MM.1S (cell line): ENCODE results near the gene SLC35F1.

Source experiments
- DNase-seq: peaks from one replicate; pipeline ENCODE4 v3.0.0-alpha.2; 2015
- H2AFZ ChIP-seq: fragments of 300-600 bp; sonication (generic); 2 replicates; pipeline ENCODE4 v1.6.0; 2016; ENCODE audit warnings: antibody characterized with exemption, low read length
- H3F3A ChIP-seq: fragments of 300-600 bp; sonication (generic); 2 replicates; pipeline ENCODE4 v1.6.1; 2016; ENCODE audit warnings: mild to moderate bottlenecking, antibody characterized with exemption, low read length, moderate library complexity, mixed read lengths; ENCODE audit not compliant: insufficient read depth
- H3K27ac ChIP-seq: fragments of 300-600 bp; sonication (generic); 2 replicates; pipeline ENCODE4 v1.5.1; 2016; ENCODE audit warnings: mild to moderate bottlenecking, low read length
- H3K27me3 ChIP-seq: fragments of 300-600 bp; sonication (generic); replicated peaks from 2 replicates; pipeline ENCODE4 v1.6.0; 2016; ENCODE audit warnings: low read length; ENCODE audit not compliant: insufficient read depth
- H3K36me3 ChIP-seq: fragments of 300-600 bp; sonication (generic); replicated peaks from 2 replicates; pipeline ENCODE4 v1.6.1; 2016; ENCODE audit warnings: mild to moderate bottlenecking, low read length, mixed read lengths; ENCODE audit not compliant: insufficient read depth
- H3K4me1 ChIP-seq: fragments of 300-600 bp; sonication (generic); 2 replicates; pipeline ENCODE4 v1.6.1; 2016; ENCODE audit warnings: low read length, mixed read lengths
- H3K4me2 ChIP-seq: fragments of 300-600 bp; sonication (generic); 2 replicates; pipeline ENCODE4 v1.6.0; 2016; ENCODE audit warnings: low read depth, low read length
- H3K4me3 ChIP-seq: fragments of 300-600 bp; sonication (generic); 2 replicates; pipeline ENCODE4 v1.5.1; 2016; ENCODE audit warnings: low read length, mixed read lengths
- H3K79me2 ChIP-seq: fragments of 300-600 bp; sonication (generic); 2 replicates; pipeline ENCODE4 v1.6.1; 2016; ENCODE audit warnings: mixed run types, low read length, mixed read lengths
- H3K9ac ChIP-seq: fragments of 300-600 bp; sonication (generic); 2 replicates; pipeline ENCODE4 v1.6.1; 2016; ENCODE audit warnings: low read length, mixed read lengths
- H3K9me2 ChIP-seq: fragments of 300-600 bp; sonication (generic); replicated peaks from 2 replicates; pipeline ENCODE4 v1.6.1; 2016; ENCODE audit warnings: mild to moderate bottlenecking, low read length, mixed read lengths; ENCODE audit not compliant: insufficient read depth
- H3K9me3 ChIP-seq: fragments of 300-600 bp; sonication (generic); replicated peaks from 2 replicates; pipeline ENCODE4 v1.6.1; 2016; ENCODE audit warnings: mild to moderate bottlenecking, low read length, mixed read lengths; ENCODE audit not compliant: insufficient read depth
- H4K20me1 ChIP-seq: fragments of 300-600 bp; sonication (generic); 2 replicates; pipeline ENCODE4 v1.6.1; 2016; ENCODE audit warnings: mild to moderate bottlenecking, low read length, moderate library complexity, mixed read lengths; ENCODE audit not compliant: insufficient read depth
- EZH2 ChIP-seq: fragments of 300-600 bp; sonication (generic); optimal IDR thresholded peaks from 2 replicates; pipeline ENCODE3; 2017; ENCODE audit warnings: low read depth, mild to moderate bottlenecking, antibody characterized with exemption, low read length, mixed read lengths
- EZH2phosphoT487 ChIP-seq: fragments of 300-600 bp; sonication (generic); IDR thresholded peaks from 2 replicates; pipeline ENCODE4 v1.6.1; 2018; ENCODE audit warnings: antibody characterized with exemption, low read length
- TF ChIP-seq, protein P1 (sequence below): fragments of 300-600 bp; sonication (generic); IDR thresholded peaks from 2 replicates; pipeline ENCODE4 v1.5.1; 2016; ENCODE audit warnings: antibody characterized with exemption, low read length, mixed read lengths

The SLC35F1 gene

GRCh38 chr6:118212451-118213173 lies 305.5 kb downstream of the SLC35F1 start:
- Histone ChIP-seq H3K27ac (no peak overlapping the region), H3K36me3 (no peaks in the 10 kb centered on the region), H2AFZ (no peak overlapping the region), H3K79me2 (no peaks in the 10 kb centered on the region), H3K9me3 (no peaks in the 10 kb centered on the region), H3K4me3 (no peak overlapping the region), H3K9me2 (no peaks in the 10 kb centered on the region), H3K4me1 (no peaks in the 10 kb centered on the region), H3K4me2 (no peak overlapping the region), H3K9ac (no peak overlapping the region), H4K20me1 (no peaks in the 10 kb centered on the region), H3K27me3 (no peaks in the 10 kb centered on the region), H3F3A (no peaks in the 10 kb centered on the region)
- no peak for DNase-seq
- TF ChIP-seq, protein P1, sequence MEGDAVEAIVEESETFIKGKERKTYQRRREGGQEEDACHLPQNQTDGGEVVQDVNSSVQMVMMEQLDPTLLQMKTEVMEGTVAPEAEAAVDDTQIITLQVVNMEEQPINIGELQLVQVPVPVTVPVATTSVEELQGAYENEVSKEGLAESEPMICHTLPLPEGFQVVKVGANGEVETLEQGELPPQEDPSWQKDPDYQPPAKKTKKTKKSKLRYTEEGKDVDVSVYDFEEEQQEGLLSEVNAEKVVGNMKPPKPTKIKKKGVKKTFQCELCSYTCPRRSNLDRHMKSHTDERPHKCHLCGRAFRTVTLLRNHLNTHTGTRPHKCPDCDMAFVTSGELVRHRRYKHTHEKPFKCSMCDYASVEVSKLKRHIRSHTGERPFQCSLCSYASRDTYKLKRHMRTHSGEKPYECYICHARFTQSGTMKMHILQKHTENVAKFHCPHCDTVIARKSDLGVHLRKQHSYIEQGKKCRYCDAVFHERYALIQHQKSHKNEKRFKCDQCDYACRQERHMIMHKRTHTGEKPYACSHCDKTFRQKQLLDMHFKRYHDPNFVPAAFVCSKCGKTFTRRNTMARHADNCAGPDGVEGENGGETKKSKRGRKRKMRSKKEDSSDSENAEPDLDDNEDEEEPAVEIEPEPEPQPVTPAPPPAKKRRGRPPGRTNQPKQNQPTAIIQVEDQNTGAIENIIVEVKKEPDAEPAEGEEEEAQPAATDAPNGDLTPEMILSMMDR: no peak
- TF ChIP-seq EZH2phosphoT487 (no peak), EZH2 (no peak)

DNA sequence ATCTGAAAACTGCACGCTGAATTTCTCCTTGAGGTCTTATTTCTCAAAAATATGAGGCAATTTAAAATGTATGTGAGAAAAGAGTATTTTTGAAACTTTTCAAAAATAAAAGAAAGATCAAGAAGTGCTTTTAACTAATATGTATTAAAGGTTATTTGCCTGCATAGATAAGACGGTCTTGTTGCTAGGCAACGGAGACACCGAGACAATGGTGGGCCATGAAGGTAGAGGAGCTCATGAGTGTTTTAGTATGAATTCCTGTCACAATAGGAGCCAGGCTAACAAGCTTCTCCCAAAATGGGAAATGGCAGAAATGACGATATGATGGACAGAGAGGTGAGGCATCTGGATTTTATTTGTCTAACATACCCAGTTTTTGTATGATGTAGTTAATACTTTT lies 308.2 kb downstream of the SLC35F1 start:
- H2AFZ ChIP-seq: no peak overlapping the region
- TF ChIP-seq EZH2 (no peak), EZH2phosphoT487 (no peak)
- TF ChIP-seq, protein P1: no peak
- no peak overlapping the region for H3K9ac ChIP-seq
- no peaks in the 10 kb centered on the region for H3K4me1 ChIP-seq
- H3K27ac ChIP-seq: no peak overlapping the region
- H3K9me2 ChIP-seq: no peaks in the 10 kb centered on the region
- H3F3A ChIP-seq: no peaks in the 10 kb centered on the region
- H3K9me3 ChIP-seq: no peaks in the 10 kb centered on the region
- no peak overlapping the region for H3K4me2 ChIP-seq
- no peaks in the 10 kb centered on the region for H4K20me1 ChIP-seq
- no peaks in the 10 kb centered on the region for H3K36me3 ChIP-seq
- no peaks in the 10 kb centered on the region for H3K79me2 ChIP-seq
- no peak for DNase-seq
- H3K4me3 ChIP-seq: no peak overlapping the region
- H3K27me3 ChIP-seq: no peaks in the 10 kb centered on the region

- Histone ChIP-seq H3K9ac (no peak overlapping the region), H3K27ac (no peak overlapping the region), H2AFZ (no peak overlapping the region), H3K27me3 (no peaks in the 10 kb centered on the region), H3K9me3 (no peaks in the 10 kb centered on the region), H3K4me2 (no peak overlapping the region), H3K4me1 (no peaks in the 10 kb centered on the region), H3K79me2 (no peaks in the 10 kb centered on the region), H3K36me3 (no peaks in the 10 kb centered on the region), H3K9me2 (no peaks in the 10 kb centered on the region), H4K20me1 (no peaks in the 10 kb centered on the region), H3F3A (no peaks in the 10 kb centered on the region), H3K4me3 (no peak overlapping the region)
- TF ChIP-seq EZH2 (no peak), EZH2phosphoT487 (no peak)
- TF ChIP-seq, protein P1: no peak
- no peak for DNase-seq
These were observed 309.7 kb downstream of the SLC35F1 start for GRCh38 chr6:118216751-118217150.
